Measurements from ENCODE around the gene SLC39A7.

Gene SLC39A7

GRCh38 chr6:33205191-33206026 lies 4.7 kb downstream of the SLC39A7 start:
- TF ChIP-seq EZH2 (IDR thresholded peaks at IDR 0.05; ENCODE audit: borderline replicate concordance, low read length) = no peak
- TF ChIP-seq, protein P1, sequence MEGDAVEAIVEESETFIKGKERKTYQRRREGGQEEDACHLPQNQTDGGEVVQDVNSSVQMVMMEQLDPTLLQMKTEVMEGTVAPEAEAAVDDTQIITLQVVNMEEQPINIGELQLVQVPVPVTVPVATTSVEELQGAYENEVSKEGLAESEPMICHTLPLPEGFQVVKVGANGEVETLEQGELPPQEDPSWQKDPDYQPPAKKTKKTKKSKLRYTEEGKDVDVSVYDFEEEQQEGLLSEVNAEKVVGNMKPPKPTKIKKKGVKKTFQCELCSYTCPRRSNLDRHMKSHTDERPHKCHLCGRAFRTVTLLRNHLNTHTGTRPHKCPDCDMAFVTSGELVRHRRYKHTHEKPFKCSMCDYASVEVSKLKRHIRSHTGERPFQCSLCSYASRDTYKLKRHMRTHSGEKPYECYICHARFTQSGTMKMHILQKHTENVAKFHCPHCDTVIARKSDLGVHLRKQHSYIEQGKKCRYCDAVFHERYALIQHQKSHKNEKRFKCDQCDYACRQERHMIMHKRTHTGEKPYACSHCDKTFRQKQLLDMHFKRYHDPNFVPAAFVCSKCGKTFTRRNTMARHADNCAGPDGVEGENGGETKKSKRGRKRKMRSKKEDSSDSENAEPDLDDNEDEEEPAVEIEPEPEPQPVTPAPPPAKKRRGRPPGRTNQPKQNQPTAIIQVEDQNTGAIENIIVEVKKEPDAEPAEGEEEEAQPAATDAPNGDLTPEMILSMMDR (IDR thresholded peaks at IDR 0.05; ENCODE audit: low read length) = peak; percentile 42; the same call in 1 of the 2 replicates
- Histone ChIP-seq H3K4me3 (ENCODE audit: low read depth, low read length, poor library complexity, severe bottlenecking) (peak overlapping the region; percentile 90), H2AFZ (ENCODE audit: low read length) (no peak overlapping the region), H3F3A (ENCODE audit: insufficient read depth, low read length) (0 out of 2 replicates have a peak, but pooled peaks cover 4% of the 10 kb centered on the region), H3K79me2 (ENCODE audit: insufficient read depth, low read length) (no peaks in the 10 kb centered on the region), H3K4me1 (ENCODE audit: insufficient read depth, low read length, severe bottlenecking) (peaks cover 46% of the 10 kb centered on the region), H3K9me2 (ENCODE audit: low read depth, low read length) (no peaks in the 10 kb centered on the region), H3K36me3 (ENCODE audit: insufficient read depth, low read length) (peaks cover 33% of the 10 kb centered on the region; the same call in 1 of the 2 replicates), H3K4me2 (ENCODE audit: low read length) (peak overlapping the region; percentile 86), H4K20me1 (ENCODE audit: insufficient read depth, low read length) (no peaks in the 10 kb centered on the region), H3K27ac (ENCODE audit: low read depth, low read length, poor library complexity, severe bottlenecking) (no peak overlapping the region), H3K27me3 (ENCODE audit: insufficient read depth, low read length) (no peaks in the 10 kb centered on the region), H3K9me3 (ENCODE audit: low read length) (no peaks in the 10 kb centered on the region), H3K9ac (ENCODE audit: low read length) (peak overlapping the region; percentile 86)

DNA sequence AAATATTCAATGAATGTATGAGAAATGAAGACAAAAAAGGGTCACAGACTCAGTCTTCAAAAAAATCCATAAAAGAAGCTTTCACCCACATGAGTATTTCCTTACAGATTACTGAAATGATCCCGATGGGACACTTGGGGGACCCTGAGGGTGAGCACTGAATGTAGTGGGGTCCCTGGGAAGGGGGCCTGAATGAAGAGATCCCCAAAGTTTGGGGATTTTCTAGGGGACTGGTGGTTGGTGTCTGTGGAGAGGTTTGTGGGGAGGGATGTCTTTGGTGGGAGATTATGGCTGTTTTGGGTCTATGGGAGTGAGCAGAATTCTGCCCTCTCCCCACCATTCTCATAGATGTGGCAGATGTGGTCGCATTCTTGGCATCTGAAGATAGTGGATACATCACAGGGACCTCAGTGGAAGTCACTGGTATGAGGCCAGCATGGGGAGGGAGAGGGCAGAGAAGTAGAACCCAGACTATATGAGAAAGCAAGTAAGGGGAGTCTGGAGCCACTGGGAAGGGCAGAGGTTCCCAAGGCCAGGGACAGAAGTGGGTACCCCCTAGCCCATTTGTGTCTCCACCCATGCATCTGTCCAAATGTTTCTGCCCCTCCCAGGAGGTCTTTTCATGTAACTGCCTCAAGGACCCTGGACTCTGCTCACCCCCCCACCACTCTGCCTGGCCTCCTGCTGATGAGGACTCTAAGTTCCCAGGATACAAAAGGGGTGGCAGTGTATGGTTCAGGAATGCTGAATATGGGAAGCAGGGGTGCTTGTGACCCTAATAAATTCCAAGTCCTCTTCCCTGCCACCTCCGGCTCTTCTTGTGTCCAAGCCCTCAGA lies 5.6 kb downstream of the SLC39A7 start:
- Histone ChIP-seq H3F3A (ENCODE audit: insufficient read depth, low read length) (0 out of 2 replicates have a peak, but pooled peaks cover 4% of the 10 kb centered on the region), H3K27ac (ENCODE audit: low read depth, low read length, poor library complexity, severe bottlenecking) (no peak overlapping the region), H3K4me3 (ENCODE audit: low read depth, low read length, poor library complexity, severe bottlenecking) (no peak overlapping the region), H3K36me3 (ENCODE audit: insufficient read depth, low read length) (peaks cover 38% of the 10 kb centered on the region; the same call in 1 of the 2 replicates), H3K79me2 (ENCODE audit: insufficient read depth, low read length) (no peaks in the 10 kb centered on the region), H3K4me2 (ENCODE audit: low read length) (no peak overlapping the region), H3K4me1 (ENCODE audit: insufficient read depth, low read length, severe bottlenecking) (peaks cover 44% of the 10 kb centered on the region), H3K9me2 (ENCODE audit: low read depth, low read length) (no peaks in the 10 kb centered on the region), H3K27me3 (ENCODE audit: insufficient read depth, low read length) (no peaks in the 10 kb centered on the region), H4K20me1 (ENCODE audit: insufficient read depth, low read length) (no peaks in the 10 kb centered on the region), H3K9me3 (ENCODE audit: low read length) (no peaks in the 10 kb centered on the region), H3K9ac (ENCODE audit: low read length) (no peak overlapping the region; the same call in 1 of the 2 replicates), H2AFZ (ENCODE audit: low read length) (no peak overlapping the region)
- TF ChIP-seq, protein P1 (IDR thresholded peaks at IDR 0.05; ENCODE audit: low read length) = no peak

- TF ChIP-seq EZH2 (IDR thresholded peaks at IDR 0.05; ENCODE audit: borderline replicate concordance, low read length) = no peak
- TF ChIP-seq, protein P1 (IDR thresholded peaks at IDR 0.05; ENCODE audit: low read length) = no peak
- H3K4me3 ChIP-seq (ENCODE audit: low read depth, low read length, poor library complexity, severe bottlenecking) = peak overlapping the region; percentile 87
- H3K79me2 ChIP-seq (ENCODE audit: insufficient read depth, low read length) = no peaks in the 10 kb centered on the region
- H3F3A ChIP-seq (ENCODE audit: insufficient read depth, low read length) = 0 out of 2 replicates have a peak, but pooled peaks cover 4% of the 10 kb centered on the region
- no peak overlapping the region for H2AFZ ChIP-seq (ENCODE audit: low read length)
- peaks cover 36% of the 10 kb centered on the region for H3K36me3 ChIP-seq (ENCODE audit: insufficient read depth, low read length)
- no peak overlapping the region for H3K27ac ChIP-seq (ENCODE audit: low read depth, low read length, poor library complexity, severe bottlenecking)
- H3K9me2 ChIP-seq (ENCODE audit: low read depth, low read length) = no peaks in the 10 kb centered on the region
- H3K9ac ChIP-seq (ENCODE audit: low read length) = peak overlapping the region; percentile 95; the same call in 1 of the 2 replicates
- peaks cover 36% of the 10 kb centered on the region for H3K4me1 ChIP-seq (ENCODE audit: insufficient read depth, low read length, severe bottlenecking)
- peak overlapping the region; percentile 82 for H3K4me2 ChIP-seq (ENCODE audit: low read length)
- H3K27me3 ChIP-seq (ENCODE audit: insufficient read depth, low read length) = no peaks in the 10 kb centered on the region
- H4K20me1 ChIP-seq (ENCODE audit: insufficient read depth, low read length) = no peaks in the 10 kb centered on the region
- H3K9me3 ChIP-seq (ENCODE audit: low read length) = no peaks in the 10 kb centered on the region
These were observed 6.3 kb downstream of the SLC39A7 start for GRCh38 chr6:33206864-33207551.
